ENCODE results near the gene TMEM256.
A peak's percentile ranks its signal among the peaks of the same experiment; 100 is the strongest.

The TMEM256 gene

DNA sequence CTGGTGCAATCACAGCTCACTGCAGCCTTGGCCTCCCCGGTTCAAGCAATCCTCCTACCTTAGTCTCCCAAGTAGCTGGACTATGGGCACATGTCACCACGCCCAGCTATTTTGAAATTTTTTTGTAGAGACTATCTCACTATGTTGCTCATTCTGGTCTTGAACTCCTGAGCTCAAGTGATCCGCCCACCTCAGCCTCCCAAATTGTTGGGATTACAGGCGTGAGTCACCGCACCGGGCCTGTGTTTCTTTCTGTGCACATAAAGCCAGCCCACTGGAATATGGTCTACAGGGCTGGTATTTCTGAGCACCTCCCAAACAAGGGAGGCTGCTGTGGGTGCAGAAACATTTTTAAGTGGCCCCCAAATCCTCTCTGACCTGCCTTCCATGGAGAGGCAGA lies 40.6 kb downstream of the TMEM256 start:
- H3K4me3 Mint-ChIP-seq: no peak overlapping the region
- no peak overlapping the region for H3K27ac Mint-ChIP-seq
- ATAC-seq: no peak
- H3K27me3 Mint-ChIP-seq: peaks cover 19% of the 10 kb centered on the region
- H3K36me3 Mint-ChIP-seq: no peaks in the 10 kb centered on the region
- peaks cover 3% of the 10 kb centered on the region for H3K4me1 Mint-ChIP-seq
- no peaks in the 10 kb centered on the region for H3K9me3 Mint-ChIP-seq

GRCh38 chr17:7361906-7362305 lies 42.0 kb downstream of the TMEM256 start:
- no peak overlapping the region for H3K27ac Mint-ChIP-seq
- ATAC-seq: no peak
- H3K36me3 Mint-ChIP-seq: no peaks in the 10 kb centered on the region
- H3K4me1 Mint-ChIP-seq: no peaks in the 10 kb centered on the region
- H3K4me3 Mint-ChIP-seq: no peak overlapping the region
- peaks cover 18% of the 10 kb centered on the region for H3K27me3 Mint-ChIP-seq
- no peaks in the 10 kb centered on the region for H3K9me3 Mint-ChIP-seq

- Mint-ChIP-seq H3K36me3 (no peaks in the 10 kb centered on the region), H3K4me3 (no peak overlapping the region), H3K4me1 (peaks cover 32% of the 10 kb centered on the region), H3K27me3 (peaks cover 10% of the 10 kb centered on the region), H3K27ac (no peak overlapping the region), H3K9me3 (no peaks in the 10 kb centered on the region)
- ATAC-seq: no peak
These were observed 46.5 kb downstream of the TMEM256 start for GRCh38 chr17:7357381-7357780.

DNA sequence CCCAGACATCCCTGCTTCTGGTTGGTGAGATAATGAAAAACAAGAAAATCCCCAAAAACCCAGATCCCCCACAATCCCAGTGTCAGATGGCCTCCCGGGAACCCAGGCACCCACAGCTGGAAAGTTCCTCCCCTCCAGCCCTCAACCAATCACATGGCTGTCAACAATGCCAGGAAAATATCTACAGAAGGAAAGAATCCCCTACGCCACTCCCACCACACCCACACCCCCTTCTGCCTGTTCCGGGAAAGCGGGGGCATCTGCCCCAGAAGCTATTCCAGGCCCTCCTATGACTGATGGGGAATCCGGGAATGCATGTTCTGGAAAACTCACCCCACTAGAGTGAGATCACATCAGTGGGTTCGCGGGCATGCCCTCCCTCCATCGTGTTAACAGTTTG lies 47.1 kb downstream of the TMEM256 start:
- Mint-ChIP-seq H3K4me3 (no peak overlapping the region), H3K27ac (no peak overlapping the region), H3K27me3 (peaks cover 7% of the 10 kb centered on the region), H3K36me3 (no peaks in the 10 kb centered on the region), H3K9me3 (no peaks in the 10 kb centered on the region), H3K4me1 (peaks cover 35% of the 10 kb centered on the region)
- ATAC-seq: no peak

DNA sequence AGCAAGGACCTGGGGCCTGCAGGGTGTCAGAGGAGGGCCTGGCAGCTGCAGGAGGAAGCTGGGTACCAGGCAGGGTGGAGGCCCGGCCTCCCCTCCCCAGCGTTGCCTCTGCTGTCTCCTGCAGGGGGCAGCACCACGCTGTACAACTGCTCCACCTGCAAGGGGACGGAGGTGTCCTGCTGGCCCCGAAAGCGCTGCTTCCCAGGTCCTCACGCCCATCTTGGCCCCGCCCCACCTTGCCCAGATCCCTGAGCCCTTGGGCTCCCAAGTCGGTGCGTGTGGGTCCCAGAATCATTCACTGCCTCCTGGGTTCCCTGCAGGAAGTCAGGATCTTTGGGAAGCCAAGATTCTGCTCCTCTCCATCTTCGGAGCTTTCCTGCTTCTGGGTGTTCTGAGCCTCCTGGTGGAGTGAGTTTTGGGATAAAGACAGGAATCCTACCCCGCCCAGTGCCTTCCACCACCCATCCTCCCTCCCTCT lies 47.8 kb downstream of the TMEM256 start:
- Mint-ChIP-seq H3K9me3 (no peaks in the 10 kb centered on the region), H3K36me3 (peaks cover 3% of the 10 kb centered on the region), H3K4me1 (peaks cover 39% of the 10 kb centered on the region), H3K27me3 (peaks cover under 1% of the 10 kb centered on the region), H3K4me3 (no peak overlapping the region), H3K27ac (no peak overlapping the region)
- peak; percentile 76 for ATAC-seq

- H3K36me3 Mint-ChIP-seq: peaks cover 6% of the 10 kb centered on the region
- H3K9me3 Mint-ChIP-seq: no peaks in the 10 kb centered on the region
- ATAC-seq: no peak
- peaks cover 45% of the 10 kb centered on the region for H3K4me1 Mint-ChIP-seq
- no peak overlapping the region for H3K4me3 Mint-ChIP-seq
- H3K27me3 Mint-ChIP-seq: no peaks in the 10 kb centered on the region
- no peak overlapping the region for H3K27ac Mint-ChIP-seq
These were observed 48.3 kb downstream of the TMEM256 start for GRCh38 chr17:7355573-7355972.

DNA sequence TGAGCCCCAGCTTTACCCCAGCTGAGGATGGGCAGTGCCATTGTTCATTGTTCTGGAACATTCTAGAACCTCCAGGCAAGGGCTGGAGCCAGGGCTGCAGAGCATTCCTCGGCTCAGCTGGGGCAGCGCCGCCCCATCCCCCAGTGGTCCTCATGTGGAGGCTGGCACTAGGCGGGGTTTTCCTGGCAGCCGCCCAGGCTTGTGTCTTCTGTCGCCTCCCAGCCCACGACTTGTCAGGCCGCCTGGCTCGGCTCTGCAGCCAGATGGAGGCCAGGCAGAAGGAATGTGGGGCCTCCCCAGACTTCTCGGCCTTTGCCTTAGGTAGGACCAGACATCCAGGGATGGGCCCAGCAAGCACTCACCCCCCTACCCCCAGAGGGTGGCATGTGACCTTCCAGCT lies 48.8 kb downstream of the TMEM256 start, which contains the start of gene TMEM95:
Gene TMEM95, plus strand, starts transcription at position 104 of the 400 bp plus-strand sequence. Its CDS starts 49 bp downstream, at position 153.
- no peak within 1 kb of the TSS for H3K27ac Mint-ChIP-seq
- peaks cover 10% of the 10 kb centered on the region for H3K36me3 Mint-ChIP-seq
- ATAC-seq: no peak
- no peaks in the 10 kb centered on the region for H3K9me3 Mint-ChIP-seq
- no peaks in the 10 kb centered on the region for H3K27me3 Mint-ChIP-seq
- H3K4me1 Mint-ChIP-seq: peaks cover 50% of the 10 kb centered on the region
- no peak within 1 kb of the TSS for H3K4me3 Mint-ChIP-seq

DNA sequence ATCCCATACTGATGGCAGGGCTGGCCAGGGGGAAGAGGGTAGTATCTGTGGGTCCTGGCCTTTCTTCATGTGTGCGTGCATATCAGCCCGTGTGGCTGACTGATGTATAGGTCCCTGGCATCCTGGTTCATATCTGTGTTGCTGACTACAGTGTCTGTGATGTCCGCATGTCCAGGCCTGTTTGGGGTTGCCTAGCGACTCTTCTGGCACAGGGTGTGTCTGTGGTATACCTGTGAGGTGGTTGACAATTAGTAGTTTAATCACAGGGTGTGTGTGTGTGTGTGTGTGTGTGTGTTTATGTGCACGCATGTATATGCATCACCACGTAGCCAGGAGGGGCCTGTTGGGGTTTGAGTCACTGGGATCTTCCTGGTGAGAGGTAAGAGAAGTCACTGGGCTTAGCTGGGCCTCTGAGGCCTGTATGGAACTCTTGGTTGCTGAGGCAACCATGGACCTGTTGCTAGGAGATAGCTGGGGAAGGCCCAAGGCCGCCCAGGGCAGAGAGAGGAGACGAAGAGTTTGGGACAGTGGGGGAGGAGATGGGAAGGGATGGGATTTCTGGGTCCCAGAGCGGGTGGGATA lies 49.5 kb downstream of the TMEM256 start:
- no peak for ATAC-seq
- Mint-ChIP-seq H3K4me3 (no peak overlapping the region), H3K4me1 (peaks cover 57% of the 10 kb centered on the region), H3K9me3 (no peaks in the 10 kb centered on the region), H3K27me3 (no peaks in the 10 kb centered on the region), H3K36me3 (peaks cover 14% of the 10 kb centered on the region), H3K27ac (no peak overlapping the region)
